A549 treated with AZD2906 at 1 μM for 4 hours (cell line): ENCODE data around the gene AIP. TPM values are rescaled to one million over a fixed set of nuclear protein-coding genes. Genes with fewer than 3 reads are reported as not detected.

Experiments used
- total RNA-seq: library from RNA; stranded (reverse); fragments of 200-300 nt; extraction: Qiagen RNA extraction; gene quantifications from 5 replicates; pipeline ENCODE4 v1.2.3, GENCODE V29; 2022

AIP gene
- total RNA-seq: 42.0 to 49.2 TPM (median 45.5 TPM) in 5 replicates

GRCh38 chr11:67482827-67483798 is at the start of gene AIP:
Gene AIP (plus strand): TSS chr11:67483026. CDS start chr11:67483159, 133 bp downstream.

DNA sequence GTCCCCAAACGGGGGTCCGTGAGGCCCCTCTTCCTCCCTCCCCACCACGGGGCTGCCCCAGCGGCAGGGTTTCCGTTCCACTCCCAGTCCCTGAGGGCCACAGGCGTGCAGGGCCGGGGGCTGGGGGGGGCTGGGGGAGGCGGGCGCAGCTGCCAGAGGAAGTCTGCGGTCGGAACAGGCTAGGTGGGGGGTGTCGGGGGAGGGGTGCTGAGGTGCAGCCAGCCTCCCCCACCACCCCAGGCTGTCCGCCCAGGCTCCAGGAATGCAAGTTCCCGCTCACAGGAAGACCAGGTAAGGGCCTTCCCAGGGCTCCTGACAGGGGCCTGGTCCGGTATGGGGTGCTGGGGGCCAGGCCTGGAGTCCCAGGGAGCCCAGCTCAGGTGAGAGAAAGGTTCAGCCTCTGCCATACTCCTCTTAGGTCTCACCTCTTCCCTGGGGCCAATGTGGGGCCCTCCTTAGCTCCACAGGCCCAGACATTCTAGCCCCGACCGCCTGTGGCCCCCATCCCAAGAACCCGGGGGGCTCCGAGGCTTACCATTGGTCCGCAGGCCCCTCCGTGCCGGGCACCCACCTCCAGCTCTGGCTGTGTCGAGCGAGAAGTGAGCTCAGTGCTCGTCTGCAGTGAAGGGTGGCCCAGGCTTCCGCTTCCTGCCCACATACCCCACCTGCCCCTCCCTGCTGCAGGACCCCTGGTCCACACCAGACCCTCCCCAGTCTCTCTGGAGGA is 45.6 kb upstream of the AIP start, which contains the start of gene PTPRCAP:
PTPRCAP (minus strand) TSS at position 601 of the 727 bp plus-strand sequence; CDS start at position 538, 63 bp downstream.

DNA sequence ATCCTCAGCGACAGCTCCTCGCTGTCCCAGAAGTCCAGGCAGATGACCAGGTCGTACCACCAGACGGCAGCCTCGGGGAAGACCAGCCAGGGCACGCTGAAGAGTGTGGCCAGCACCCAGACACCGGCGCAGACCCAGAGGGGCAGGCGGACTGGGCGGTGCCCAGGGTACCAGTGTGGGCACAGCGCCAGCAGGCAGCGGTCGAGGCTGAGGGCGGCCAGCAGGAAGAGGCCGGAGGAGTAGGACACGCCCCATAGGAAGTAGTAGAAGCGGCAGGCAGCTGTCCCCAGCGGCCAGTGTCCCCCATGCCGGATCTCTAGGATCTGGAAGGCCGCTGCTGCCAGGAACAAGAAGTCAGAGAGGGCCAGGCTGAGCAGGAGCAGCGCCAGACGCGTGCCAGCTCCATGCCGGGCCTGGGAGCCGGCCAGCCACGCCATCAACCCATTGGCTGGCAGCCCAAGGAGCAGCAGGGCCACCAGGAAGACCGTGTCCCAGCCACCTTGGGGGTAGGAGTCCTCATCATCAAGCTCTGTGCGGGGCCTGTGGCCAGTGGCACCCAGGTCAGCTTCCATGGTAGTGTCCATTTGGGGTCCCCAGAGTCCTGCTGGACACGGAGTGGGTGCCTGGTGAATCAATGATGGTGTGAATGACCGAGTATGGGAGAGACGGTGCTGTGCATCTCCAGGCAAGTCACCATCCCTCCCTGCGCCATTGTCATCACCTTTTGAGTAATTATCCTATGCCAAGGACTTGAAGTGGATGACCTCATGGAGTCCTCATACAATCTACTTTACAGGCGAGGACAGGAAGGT is 30.5 kb upstream of the AIP start, which contains the start of gene GPR152:
GPR152 (minus strand) TSS at position 589 of the 812 bp plus-strand sequence; CDS start at position 584, 5 bp downstream.

GRCh38 chr11:67455054-67455453 is 27.8 kb upstream of the AIP start, which contains the start of gene CABP4:
Gene CABP4 (plus strand): TSS chr11:67455354. CDS start chr11:67455424, 70 bp downstream.

DNA sequence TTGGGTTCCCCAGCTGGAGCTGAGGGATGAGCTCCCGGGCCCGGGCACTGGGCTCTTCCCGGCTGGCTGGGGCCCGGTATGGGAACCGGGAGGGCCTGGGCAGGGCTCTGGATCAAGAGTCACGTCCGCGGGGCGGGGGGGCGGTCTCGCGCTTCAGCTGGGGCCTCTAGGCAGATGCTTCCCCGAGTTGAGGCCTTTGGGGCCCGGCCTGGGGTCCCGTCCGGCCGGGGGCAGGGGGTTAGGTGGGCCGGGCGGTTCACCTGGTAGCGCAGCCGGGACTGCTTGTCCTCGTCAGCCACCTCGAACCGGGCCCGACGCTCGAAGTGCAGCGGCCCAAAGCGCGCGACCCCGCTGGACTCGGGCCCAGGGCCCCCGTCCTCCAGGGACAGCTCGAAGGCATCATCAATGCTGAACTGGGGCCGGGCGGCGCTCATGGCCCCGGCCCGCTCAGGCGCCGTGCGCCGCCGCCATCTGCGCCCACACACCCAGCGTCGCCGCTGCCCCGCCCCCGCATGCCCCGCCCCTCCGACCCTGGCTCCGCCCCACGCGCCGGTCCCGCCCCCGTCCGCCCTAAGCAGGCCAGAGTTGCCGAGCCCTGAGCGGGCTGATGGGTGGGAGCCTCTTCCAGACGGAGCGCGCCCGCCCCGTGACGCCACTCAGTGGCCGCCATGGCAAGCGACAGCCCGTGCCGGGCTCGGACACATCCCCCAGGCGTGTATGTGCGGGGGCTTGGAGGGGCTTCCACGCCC is 13.9 kb upstream of the AIP start, which contains the start of gene TMEM134:
TMEM134 (minus strand) TSS at position 493 of the 749 bp plus-strand sequence; CDS start at position 434, 59 bp downstream.

GRCh38 chr11:67504950-67505581 is 22.2 kb downstream of the AIP start, which contains the start of gene PITPNM1:
Gene PITPNM1 (minus strand): TSS chr11:67505363. CDS start chr11:67504180, 1,183 bp downstream.

GRCh38 chr11:67507864-67508485 is 25.1 kb downstream of the AIP start, which contains the start of gene CDK2AP2:
Gene CDK2AP2 (minus strand): TSS chr11:67508162. CDS start chr11:67508082, 80 bp downstream.

GRCh38 chr11:67522844-67523555 is 40.2 kb downstream of the AIP start, which contains the start of gene CABP2:
Gene CABP2 (minus strand): TSS chr11:67523446. CDS start chr11:67523326, 120 bp downstream.

Other genes with a start within 250 kb of the AIP start
- 26.1 to 38.8 TPM (median 34.1 TPM) in 5 replicates for gene GRK2, start 216.6 kb upstream of the AIP start, total RNA-seq
- 17.2 to 26.9 TPM (median 24.5 TPM) in 5 replicates for gene ANKRD13D, start 193.7 kb upstream of the AIP start, total RNA-seq
- 15.1 to 24.6 TPM (median 22.9 TPM) in 5 replicates for gene SSH3, start 179.5 kb upstream of the AIP start, total RNA-seq
- gene POLD4, start 129.5 kb upstream of the AIP start, total RNA-seq: 182 to 236 TPM (median 217 TPM) in 5 replicates
- 31.3 to 37.6 TPM (median 34.8 TPM) in 5 replicates for gene CLCF1, start 109.4 kb upstream of the AIP start, total RNA-seq
- gene RAD9A, start 91.0 kb upstream of the AIP start, total RNA-seq: 20.0 to 29.1 TPM (median 28.0 TPM) in 5 replicates
- 277 to 291 TPM (median 280 TPM) in 5 replicates for gene PPP1CA, start 81.2 kb upstream of the AIP start, total RNA-seq
- gene TBC1D10C, start 78.9 kb upstream of the AIP start, total RNA-seq: 0.07 to 0.17 TPM (median 0.10 TPM) in 4 of 5 replicates, not detected in the other
- gene CARNS1, start 67.3 kb upstream of the AIP start, total RNA-seq: 0.12 to 0.21 TPM (median 0.13 TPM) in 5 replicates
- gene RPS6KB2, start 54.5 kb upstream of the AIP start, total RNA-seq: 41.7 to 51.2 TPM (median 49.8 TPM) in 5 replicates
- gene PTPRCAP, start 45.3 kb upstream of the AIP start, total RNA-seq: 0.23 to 0.34 TPM (median 0.28 TPM) in 5 replicates
- gene CORO1B, start 39.5 kb upstream of the AIP start, total RNA-seq: 56.1 to 66.9 TPM (median 61.3 TPM) in 5 replicates
- gene GPR152, start 30.3 kb upstream of the AIP start, total RNA-seq: 0.03 to 0.08 TPM in 2 of 5 replicates, not detected in the others
- gene CABP4, start 27.7 kb upstream of the AIP start, total RNA-seq: not detected in 5 replicates
- gene TMEM134, start 13.8 kb upstream of the AIP start, total RNA-seq: 53.4 to 68.0 TPM (median 64.3 TPM) in 5 replicates
- 28.9 to 42.9 TPM (median 37.8 TPM) in 5 replicates for gene PITPNM1, start 22.3 kb downstream of the AIP start, total RNA-seq
- 58.0 to 88.8 TPM (median 86.2 TPM) in 5 replicates for gene CDK2AP2, start 25.1 kb downstream of the AIP start, total RNA-seq
- not detected in 5 replicates for gene CABP2, start 40.4 kb downstream of the AIP start, total RNA-seq
- gene GSTP1, start 100.8 kb downstream of the AIP start, total RNA-seq: 1,419 to 1,819 TPM (median 1,677 TPM) in 5 replicates
- gene NDUFV1, start 123.9 kb downstream of the AIP start, total RNA-seq: 135 to 153 TPM (median 148 TPM) in 5 replicates
- gene NUDT8, start 146.9 kb downstream of the AIP start, total RNA-seq: 7.3 to 15.3 TPM (median 14.6 TPM) in 5 replicates
- gene TBX10, start 156.7 kb downstream of the AIP start, total RNA-seq: not detected in 5 replicates
- gene ACY3, start 167.7 kb downstream of the AIP start, total RNA-seq: 0.93 to 1.6 TPM (median 1.4 TPM) in 5 replicates
- gene ALDH3B2, start 191.6 kb downstream of the AIP start, total RNA-seq: not detected in 5 replicates